Measurements from ENCODE around the gene EPHB2.

EPHB2 gene

DNA sequence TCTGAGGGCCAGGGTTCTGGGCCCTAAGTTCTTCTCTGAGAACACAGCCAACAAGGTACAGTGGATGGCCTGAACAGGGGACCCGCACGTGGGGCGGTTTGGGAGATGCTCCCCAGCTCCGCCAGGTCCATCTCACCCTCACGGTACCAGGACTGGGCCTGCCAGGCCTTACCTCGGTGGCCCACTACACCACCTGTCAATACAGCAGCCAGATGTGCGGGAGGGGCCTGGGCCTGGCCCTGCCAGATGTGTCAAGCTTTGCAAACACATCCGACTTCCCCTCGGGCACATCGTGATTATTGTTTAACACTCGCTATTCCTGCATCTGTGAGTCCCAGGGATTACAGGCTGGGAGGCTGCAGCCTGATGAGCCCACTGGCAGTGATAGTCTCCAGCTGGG is 139.6 kb downstream of the EPHB2 start:
- no peaks in the 10 kb centered on the region for H3K27me3 ChIP-seq (ENCODE audit: insufficient read depth, poor library complexity, severe bottlenecking)
- H3K4me1 ChIP-seq (ENCODE audit: insufficient read depth, poor library complexity, severe bottlenecking): no peaks in the 10 kb centered on the region
- TF ChIP-seq CTCF (IDR thresholded peaks at IDR 0.05; ENCODE audit: poor library complexity, severe bottlenecking): no peak
- H3K4me3 ChIP-seq (ENCODE audit: severe bottlenecking): no peak overlapping the region
- H3K36me3 ChIP-seq (ENCODE audit: low read depth): no peaks in the 10 kb centered on the region
- no peak for DNase-seq (ENCODE audit: low spot score)
- no peak for ATAC-seq (ENCODE audit: low read depth)
- H3K9me3 ChIP-seq (ENCODE audit: severe bottlenecking): no peaks in the 10 kb centered on the region
- no peak overlapping the region for H3K27ac ChIP-seq (ENCODE audit: poor library complexity, severe bottlenecking)

DNA sequence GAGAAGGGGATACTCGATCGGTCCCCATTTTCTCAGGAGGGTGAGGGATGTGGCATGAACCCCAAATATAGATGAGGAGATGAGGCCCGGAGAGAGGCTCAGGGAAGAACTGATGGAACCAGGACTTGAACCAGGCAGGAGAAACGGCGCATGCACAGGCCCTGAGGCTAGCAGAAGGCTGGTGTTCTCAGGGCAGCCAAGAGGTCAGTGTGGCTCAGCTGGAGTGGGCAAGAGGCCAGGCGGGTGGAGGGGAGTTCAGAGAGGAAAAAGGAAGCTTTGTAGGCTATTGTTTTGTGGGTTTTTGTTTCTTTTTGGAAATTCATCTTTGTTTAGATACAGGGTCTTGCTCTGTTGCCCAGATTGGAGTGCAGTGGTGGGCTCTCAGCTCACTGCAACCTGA is 140.0 kb downstream of the EPHB2 start:
- H3K36me3 ChIP-seq (ENCODE audit: low read depth): no peaks in the 10 kb centered on the region
- no peak for ATAC-seq (ENCODE audit: low read depth)
- DNase-seq (ENCODE audit: low spot score): no peak
- H3K27me3 ChIP-seq (ENCODE audit: insufficient read depth, poor library complexity, severe bottlenecking): no peaks in the 10 kb centered on the region
- H3K27ac ChIP-seq (ENCODE audit: poor library complexity, severe bottlenecking): no peak overlapping the region
- no peaks in the 10 kb centered on the region for H3K4me1 ChIP-seq (ENCODE audit: insufficient read depth, poor library complexity, severe bottlenecking)
- H3K4me3 ChIP-seq (ENCODE audit: severe bottlenecking): no peak overlapping the region
- H3K9me3 ChIP-seq (ENCODE audit: severe bottlenecking): no peaks in the 10 kb centered on the region
- TF ChIP-seq CTCF (IDR thresholded peaks at IDR 0.05; ENCODE audit: poor library complexity, severe bottlenecking): no peak

- Histone ChIP-seq H3K4me1 (ENCODE audit: insufficient read depth, poor library complexity, severe bottlenecking) (no peaks in the 10 kb centered on the region), H3K4me3 (ENCODE audit: severe bottlenecking) (no peak overlapping the region), H3K36me3 (ENCODE audit: low read depth) (no peaks in the 10 kb centered on the region), H3K9me3 (ENCODE audit: severe bottlenecking) (no peaks in the 10 kb centered on the region), H3K27ac (ENCODE audit: poor library complexity, severe bottlenecking) (no peak overlapping the region), H3K27me3 (ENCODE audit: insufficient read depth, poor library complexity, severe bottlenecking) (no peaks in the 10 kb centered on the region)
- DNase-seq (ENCODE audit: low spot score): no peak
- no peak for TF ChIP-seq CTCF (IDR thresholded peaks at IDR 0.05; ENCODE audit: poor library complexity, severe bottlenecking)
- ATAC-seq (ENCODE audit: low read depth): no peak
Observed at GRCh38 chr1:22851517-22851916, 140.9 kb downstream of the EPHB2 start.

DNA sequence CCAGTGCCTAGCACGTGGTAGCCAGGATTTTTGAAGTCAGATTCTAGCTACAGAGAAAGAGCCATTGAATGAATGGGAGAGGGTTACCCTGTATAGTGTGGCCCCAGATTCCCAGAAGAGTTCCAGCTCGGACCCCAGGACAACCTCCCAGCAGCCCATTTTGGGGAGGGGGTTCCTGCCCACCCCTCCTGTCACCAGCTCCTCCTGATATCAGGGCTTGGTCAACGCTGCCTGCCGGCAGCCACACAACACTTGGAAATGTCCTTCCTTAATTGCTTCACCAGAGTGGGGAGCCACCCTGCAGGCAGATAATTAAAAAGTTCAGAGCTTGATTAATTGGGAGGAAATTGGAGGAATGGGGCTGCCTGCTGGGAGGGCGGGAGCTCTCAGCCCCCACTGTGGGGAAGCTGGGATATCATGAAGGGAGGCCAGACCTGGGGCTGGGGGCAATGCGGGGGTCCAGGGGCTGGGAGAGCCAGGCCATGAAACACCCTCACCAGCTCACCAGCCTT is 141.6 kb downstream of the EPHB2 start:
- no peaks in the 10 kb centered on the region for H3K4me1 ChIP-seq (ENCODE audit: insufficient read depth, poor library complexity, severe bottlenecking)
- H3K27ac ChIP-seq (ENCODE audit: poor library complexity, severe bottlenecking): no peak overlapping the region
- DNase-seq (ENCODE audit: low spot score) (no peak), ATAC-seq (ENCODE audit: low read depth) (no peak)
- TF ChIP-seq CTCF (IDR thresholded peaks at IDR 0.05; ENCODE audit: poor library complexity, severe bottlenecking): no peak
- no peaks in the 10 kb centered on the region for H3K36me3 ChIP-seq (ENCODE audit: low read depth)
- H3K27me3 ChIP-seq (ENCODE audit: insufficient read depth, poor library complexity, severe bottlenecking): no peaks in the 10 kb centered on the region
- H3K4me3 ChIP-seq (ENCODE audit: severe bottlenecking): no peak overlapping the region
- H3K9me3 ChIP-seq (ENCODE audit: severe bottlenecking): no peaks in the 10 kb centered on the region

GRCh38 chr1:22853651-22854185 is 143.1 kb downstream of the EPHB2 start:
- Histone ChIP-seq H3K27ac (ENCODE audit: poor library complexity, severe bottlenecking) (no peak overlapping the region), H3K4me3 (ENCODE audit: severe bottlenecking) (no peak overlapping the region), H3K27me3 (ENCODE audit: insufficient read depth, poor library complexity, severe bottlenecking) (no peaks in the 10 kb centered on the region), H3K9me3 (ENCODE audit: severe bottlenecking) (no peaks in the 10 kb centered on the region), H3K36me3 (ENCODE audit: low read depth) (no peaks in the 10 kb centered on the region), H3K4me1 (ENCODE audit: insufficient read depth, poor library complexity, severe bottlenecking) (no peaks in the 10 kb centered on the region)
- DNase-seq (ENCODE audit: low spot score): no peak
- ATAC-seq (ENCODE audit: low read depth): no peak
- no peak for TF ChIP-seq CTCF (IDR thresholded peaks at IDR 0.05; ENCODE audit: poor library complexity, severe bottlenecking)
